Heart left ventricle (tissue), 13 donors: ENCODE data around the gene EXOC5.

Experiments
- CTCF ChIP-seq, 12 donors: fragments of 200-600 bp; sonication (generic) in 4 of 12; IDR thresholded peaks; one replicate each; pipeline versions ENCODE4 v1.5.0 to v1.8.0; 2018 to 2022; ENCODE audit warnings: antibody characterized with exemption in 12 of 12, mild to moderate bottlenecking in 5 of 12
- POLR2A ChIP-seq, 2 donors: fragments of 450-650 bp; IDR thresholded peaks; one replicate each; pipeline ENCODE4 v1.6.1; 2017; ENCODE audit warnings: antibody characterized with exemption in 2 of 2, mild to moderate bottlenecking in 2 of 2, moderate library complexity in 2 of 2
- donor health status: ischemic (EF 13 %, LVEDD 7.1; RV severe dilation, severe dysfunction).
- donor health status: DM: no; HTN: yes; CAD: no.
- donor health status: DM: no; HTN: no; CAD: no.
- donor health status: ischemic (EF 25% LVEDD 6.9; RV normal size, moderate dysfunction).
- donor health status: ischemic (EF 25% LVEDD 5.7; RV mildly dilated, moderate dysfunction).
- donor health status: ischemic (EF 35%, LVEDD 5.7; RV mildly dilated, moderate dysfunction).
- donor health status: nonischemic (EF 11% LVEDD 7.7; RV severe dilation, severe dysfunction).
- donor health status: DM: yes; HTN: yes; CAD: no.
- donor health status: PGD.
- donor health status: ischemic (EF 29% LVEDD 5.4; RV normal size, mild dysfunction).
- donor health status: nonischemic (EF 23%, LVEDD 6.1; RV moderate dilation, normal function).

GRCh38 chr14:57254884-57255283, 13.8 kb downstream of the EXOC5 start:
- TF ChIP-seq CTCF (IDR thresholded peaks at IDR 0.05) = no peak
- TF ChIP-seq POLR2A (IDR thresholded peaks at IDR 0.05) = no peak
